H1 (cell line): Measurements from ENCODE around the gene RPUSD3. TPM values are rescaled to one million over a fixed set of nuclear protein-coding genes. Genes with fewer than 3 reads are reported as not detected.

Source experiments
- CTCF ChIA-PET: fragments of 300-600 bp; sonication (Branson Sonifier 250); formaldehyde crosslinking; loops from one replicate; lab custom pipeline; 2021; ENCODE audit not compliant: partially characterized antibody; lab: Charles Lee
- POLR2A ChIA-PET: fragments of 300-600 bp; sonication (Branson Sonifier 250); formaldehyde crosslinking; loops from one replicate; lab custom pipeline; 2021; ENCODE audit warnings: inconsistent platforms; ENCODE audit not compliant: partially characterized antibody; lab: Charles Lee
- DNase-seq, 2 experiments: peaks; one replicate each; pipeline versions ENCODE4 v3.0.0 to v3.0.0-alpha.2; 2010 to 2022; ENCODE audit warnings: low spot score in 2 of 2, low read depth in 1 of 2, mixed read lengths in 1 of 2
- FAIRE-seq: peaks from 2 replicates; lab custom pipeline; 2011; peaks lifted over from hg19 to GRCh38; lab: Jason Lieb, UNC
- H2AFZ ChIP-seq: 2 replicates; pipeline ENCODE4 v1.8.1; 2012; ENCODE audit warnings: low read length, inconsistent platforms
- H2AK5ac ChIP-seq: 2 replicates; pipeline ENCODE4 v1.6.1; 2013; ENCODE audit warnings: low read depth, low read length
- H2BK120ac ChIP-seq: replicated peaks from 2 replicates; pipeline ENCODE3; 2013; ENCODE audit warnings: low read depth, low read length, inconsistent platforms
- H2BK12ac ChIP-seq: 2 replicates; pipeline ENCODE4 v1.6.1; 2013; ENCODE audit warnings: low read depth, low read length
- H2BK15ac ChIP-seq: 2 replicates; pipeline ENCODE4 v1.6.1; 2013; ENCODE audit warnings: low read length
- H2BK20ac ChIP-seq: 2 replicates; pipeline ENCODE4 v1.6.1; 2013; ENCODE audit warnings: low read length
- H2BK5ac ChIP-seq: 2 replicates; pipeline ENCODE4 v1.6.1; 2013; ENCODE audit warnings: low read depth, low read length
- H3K14ac ChIP-seq: 2 replicates; pipeline ENCODE4 v1.6.1; 2013; ENCODE audit warnings: inconsistent platforms; ENCODE audit not compliant: insufficient read length
- H3K18ac ChIP-seq: 2 replicates; pipeline ENCODE4 v1.6.1; 2013; ENCODE audit warnings: low read length; ENCODE audit errors: extremely low read depth
- H3K23ac ChIP-seq: 2 replicates; pipeline ENCODE4 v1.6.1; 2013; ENCODE audit warnings: inconsistent platforms; ENCODE audit not compliant: insufficient read length
- H3K23me2 ChIP-seq: 2 replicates; pipeline ENCODE4 v1.6.1; 2013; ENCODE audit warnings: low read depth, low read length
- H3K27ac ChIP-seq: 2 replicates; pipeline ENCODE4 v1.6.1; 2011; ENCODE audit warnings: low read depth, low read length, inconsistent platforms
- H3K27me3 ChIP-seq, 4 experiments: replicated peaks in 1 of 4; 1 replicate in 1 of 4; 2 replicates in 3 of 4; pipeline versions ENCODE4 v1.6.1 to v1.8.1; 2011 to 2013; ENCODE audit warnings: low read length in 3 of 4, mild to moderate bottlenecking in 3 of 4, inconsistent platforms in 2 of 4, mixed read lengths in 2 of 4, moderate library complexity in 1 of 4; ENCODE audit not compliant: control insufficient read depth in 3 of 4, insufficient read depth in 3 of 4; ENCODE audit errors: extremely low read depth in 1 of 4
- H3K36me3 ChIP-seq, 4 experiments: 2 replicates each; pipeline versions ENCODE4 v1.6.1 to v1.8.1; 2011 to 2013; ENCODE audit warnings: mild to moderate bottlenecking in 4 of 4, low read length in 3 of 4, moderate library complexity in 2 of 4, control low read depth in 1 of 4, inconsistent platforms in 1 of 4; ENCODE audit not compliant: insufficient read depth in 4 of 4, control insufficient read depth in 2 of 4
- H3K4ac ChIP-seq: replicated peaks from 2 replicates; pipeline ENCODE3; 2013; ENCODE audit warnings: low read length, low read depth, mixed read lengths, inconsistent platforms; ENCODE audit not compliant: insufficient read length
- H3K4me1 ChIP-seq, 4 experiments: replicated peaks in 1 of 4; 1 replicate in 1 of 4; 2 replicates in 3 of 4; pipeline versions ENCODE4 v1.6.1 to v1.8.1; 2011 to 2013; ENCODE audit warnings: low read length in 3 of 4, inconsistent platforms in 2 of 4, mixed read lengths in 1 of 4; ENCODE audit not compliant: insufficient read depth in 4 of 4, control insufficient read depth in 3 of 4
- H3K4me2 ChIP-seq, 2 experiments: 2 replicates each; pipeline versions ENCODE4 v1.6.1 to v1.8.1; 2011 to 2013; ENCODE audit warnings: low read depth in 2 of 2, low read length in 2 of 2, control low read depth in 1 of 2, inconsistent platforms in 1 of 2, mild to moderate bottlenecking in 1 of 2; ENCODE audit not compliant: insufficient read depth in 1 of 2
- H3K4me3 ChIP-seq, 4 experiments: fragments of 200-600, 300-600 bp in 1 of 4; sonication (generic), shearing (Covaris generic), sonication (Bioruptor Twin) in 1 of 4; 2 replicates each; pipeline versions ENCODE4 v1.5.1 to v1.8.1; 2011 to 2016; ENCODE audit warnings: low read length in 4 of 4, low read depth in 3 of 4, control low read depth in 2 of 4, inconsistent platforms in 2 of 4, mild to moderate bottlenecking in 2 of 4, mixed read lengths in 1 of 4, moderate library complexity in 1 of 4; ENCODE audit not compliant: insufficient read depth in 2 of 4; ENCODE audit errors: extremely low read depth in 1 of 4
- H3K56ac ChIP-seq: replicated peaks from 2 replicates; pipeline ENCODE3; 2013; ENCODE audit warnings: low read depth, mild to moderate bottlenecking, mixed read lengths, low read length, inconsistent platforms; ENCODE audit not compliant: insufficient read length
- H3K79me1 ChIP-seq: 2 replicates; pipeline ENCODE4 v1.6.1; 2013; ENCODE audit warnings: low read depth, low read length, control low read depth
- H3K79me2 ChIP-seq, 2 experiments: 2 replicates each; pipeline versions ENCODE4 v1.6.1 to v1.8.1; 2012 to 2013; ENCODE audit warnings: low read length in 2 of 2, mild to moderate bottlenecking in 2 of 2, inconsistent platforms in 1 of 2; ENCODE audit not compliant: insufficient read depth in 2 of 2, control insufficient read depth in 1 of 2
- H3K9ac ChIP-seq, 4 experiments: replicated peaks in 1 of 4; 1 replicate in 1 of 4; 2 replicates in 3 of 4; pipeline versions ENCODE4 v1.6.1 to v1.8.1; 2011 to 2013; ENCODE audit warnings: low read depth in 3 of 4, low read length in 3 of 4, control low read depth in 2 of 4, mild to moderate bottlenecking in 2 of 4, moderate library complexity in 2 of 4, inconsistent platforms in 1 of 4; ENCODE audit errors: extremely low read depth in 1 of 4
- H3K9me3 ChIP-seq, 2 experiments: 2 replicates each; pipeline versions ENCODE4 v1.6.1 to v1.8.1; 2012 to 2013; ENCODE audit warnings: mild to moderate bottlenecking in 2 of 2, moderate library complexity in 2 of 2, control low read depth in 1 of 2, inconsistent platforms in 1 of 2, low read depth in 1 of 2, low read length in 1 of 2, mixed read lengths in 1 of 2; ENCODE audit not compliant: insufficient read depth in 2 of 2
- H4K20me1 ChIP-seq, 2 experiments: replicated peaks in 1 of 2; 2 replicates each; pipeline versions ENCODE3 to v1.8.1; 2011 to 2013; ENCODE audit warnings: inconsistent platforms in 2 of 2, low read length in 2 of 2, mild to moderate bottlenecking in 1 of 2; ENCODE audit not compliant: insufficient read depth in 2 of 2, control insufficient read depth in 1 of 2
- H4K5ac ChIP-seq: 2 replicates; pipeline ENCODE4 v1.6.1; 2013; ENCODE audit warnings: low read length, low read depth, mixed read lengths, inconsistent platforms; ENCODE audit not compliant: insufficient read length
- H4K8ac ChIP-seq: 2 replicates; pipeline ENCODE4 v1.8.0; 2013; ENCODE audit warnings: mild to moderate bottlenecking, moderate library complexity, low read length, inconsistent platforms; ENCODE audit not compliant: insufficient read depth; ENCODE audit errors: extremely low read depth
- H4K91ac ChIP-seq: replicated peaks from 2 replicates; pipeline ENCODE3; 2013; ENCODE audit warnings: low read length, mixed read lengths, inconsistent platforms; ENCODE audit not compliant: insufficient read length
- CEBPB ChIP-seq: IDR thresholded peaks from 2 replicates; pipeline ENCODE4 v1.6.1; 2012; ENCODE audit warnings: low read depth, low read length
- FOSL1 ChIP-seq: IDR thresholded peaks from 2 replicates; pipeline ENCODE4 v1.6.1; 2011; ENCODE audit warnings: mild to moderate bottlenecking, low read depth, low read length, moderate library complexity; ENCODE audit not compliant: insufficient read depth
- KDM1A ChIP-seq: fragments of 200-600, 300-600 bp; sonication (generic); IDR thresholded peaks from 2 replicates; pipeline ENCODE4 v1.7.1; 2016; ENCODE audit warnings: mild to moderate bottlenecking, low read length, borderline replicate concordance
- SAP30 ChIP-seq: fragments of 300-600 bp; sonication (generic); IDR thresholded peaks from 2 replicates; pipeline ENCODE4 v1.7.1; 2012; ENCODE audit warnings: low read length, moderate library complexity, mild to moderate bottlenecking, inconsistent platforms; ENCODE audit not compliant: insufficient read depth, insufficient replicate concordance
- SP1 ChIP-seq: IDR thresholded peaks from 2 replicates; pipeline ENCODE4 v1.6.1; 2011; ENCODE audit warnings: low read depth, low read length
- YY1 ChIP-seq: IDR thresholded peaks from 2 replicates; pipeline ENCODE4 v1.6.1; 2011; ENCODE audit warnings: low read depth, mild to moderate bottlenecking, low read length
- whole genome bisulfite sequencing, 2 experiments: shearing (Covaris generic) in 1 of 2; methylation state at CpG; one replicate each; pipeline versions ENCODE4 v1.1.6 to v1.1.7; 2013 to 2015; ENCODE audit warnings: low lambda C conversion rate in 2 of 2, mixed read lengths in 2 of 2, inconsistent platforms in 1 of 2, low coverage in 1 of 2, missing lambda C conversion rate in 1 of 2; ENCODE audit not compliant: insufficient replicate concordance in 2 of 2, insufficient coverage in 1 of 2, insufficient read length in 1 of 2; ENCODE audit errors: extremely low coverage in 1 of 2, missing lambda C conversion rate in 1 of 2; 5-methylcytosine and 5-hydroxymethylcytosine counted together
- polyA plus RNA-seq, 7 experiments: library from polyadenylated mRNA; depleted of rRNA in 3 of 7; stranded (reverse) in 5 of 7; unstranded in 2 of 7; fragments of >200 nt in 5 of 7; fragments of 200-250 nt in 2 of 7; gene quantifications; 1 replicate in 5 of 7; 2 replicates in 1 of 7; 4 replicates in 1 of 7; pipeline versions ENCODE4 v1.2.1 to v1.2.3, GENCODE V29; 2011 to 2013; ENCODE audit warnings: missing spikeins in 2 of 7, mixed read lengths in 2 of 7
- total RNA-seq: library from RNA; stranded (reverse); fragmentation: NEBNext Ultra II Directional; extraction: Animal tissue kit (Norgen Biotek cat#: 25700); gene quantifications from 2 replicates; pipeline ENCODE4 v1.2.1, GENCODE V29; 2021

Gene RPUSD3
- total and polyA plus RNA-seq, 2 of the 8 experiments (the other 6 are each of a cell fraction or from before 2014, with no cell fraction given) = 68.4 to 154 TPM

- H2BK5ac ChIP-seq = peak overlapping the region; percentile 96; the same call in 1 of the 2 replicates
- H3K4me3 ChIP-seq = peak overlapping the region; percentile 88 to 98 (median 90)
- H3K36me3 ChIP-seq = peaks cover 8 to 16% (median 13%) of the 10 kb centered on the region in 4 experiments; a peak in 7 of 8 replicates
- H3K4ac ChIP-seq = peak overlapping the region; percentile 99
- H4K20me1 ChIP-seq = peaks cover 1 to 4% of the 10 kb centered on the region in 2 experiments
- no peak overlapping the region; the same call in 1 of the 2 replicates for H2AFZ ChIP-seq
- H4K5ac ChIP-seq = peak overlapping the region; percentile 98
- H3K9ac ChIP-seq = peak overlapping the region; percentile 92 to 98 (median 94)
- peak overlapping the region; percentile 97 for H4K91ac ChIP-seq
- H4K8ac ChIP-seq = peak overlapping the region; percentile 99; the same call in 1 of the 2 replicates
- no peak overlapping the region for H2BK20ac ChIP-seq
- no peak for FAIRE-seq
- no peak for DNase-seq
- no peak overlapping the region for H3K14ac ChIP-seq
- no peaks in the 10 kb centered on the region for H3K9me3 ChIP-seq
- H3K18ac ChIP-seq = peak overlapping the region; percentile 97; the same call in 1 of the 2 replicates
- no peak overlapping the region for H2AK5ac ChIP-seq
- H3K79me1 ChIP-seq = no peaks in the 10 kb centered on the region
- H3K23ac ChIP-seq = no peak overlapping the region
- 0 out of 2 replicates have a peak, but pooled peaks cover 2% of the 10 kb centered on the region for H3K23me2 ChIP-seq
- ChIA-PET POLR2A (interaction anchor here (0.9 to 2.7 kb wide), 15 partner anchors 9 to 73 kb away, joined by 3 to 13 read pairs (median 4); partner anchors contain the start of genes IL17RC, IL17RE, PRRT3 and RPUSD3), CTCF (interaction anchor here (0.8 to 3.1 kb wide), 9 partner anchors 11 to 59 kb away, joined by 3 to 9 read pairs (median 4); partner anchors contain the start of genes CIDEC and IL17RE)
- H3K56ac ChIP-seq = peak overlapping the region; percentile 98
- 19% methylated on average over 12 of the region's 12 CpGs; no CpG with 5 or more reads in 1 of the 2 experiments for WGBS, 2 experiments
- H3K79me2 ChIP-seq = peaks cover 0 to 19% of the 10 kb centered on the region in 2 experiments; a peak in 2 of 4 replicates
- TF ChIP-seq SAP30 (no peak), CEBPB (no peak), YY1 (no peak), KDM1A (no peak), FOSL1 (no peak), SP1 (no peak)
- H2BK120ac ChIP-seq = no peak overlapping the region
- H3K27ac ChIP-seq = peak overlapping the region; percentile 89; the same call in 1 of the 2 replicates
- no peak overlapping the region for H2BK12ac ChIP-seq
- no peak overlapping the region for H2BK15ac ChIP-seq
- H3K4me2 ChIP-seq = peak overlapping the region; percentile 49 to 80
- no peaks in the 10 kb centered on the region for H3K27me3 ChIP-seq
- peaks cover 0 to 2% (median 0%) of the 10 kb centered on the region in 4 experiments; a peak in 1 of 7 replicates for H3K4me1 ChIP-seq
Observed at GRCh38 chr3:9891072-9891622, 47.3 kb upstream of the RPUSD3 start.
